ENCODE measurements around the gene ZNF853. TPM values are rescaled to one million over a fixed set of nuclear protein-coding genes. Genes with fewer than 3 reads are reported as not detected.
"Not testable (repeated sequence)": the region's sequence is repeated elsewhere in the genome, so short reads cannot be mapped to it uniquely, and the experiment has no call there.

Gene ZNF853
- total RNA-seq, 1 donor = under 0.01 TPM

GRCh38 chr7:6658618-6659345 lies 43.4 kb downstream of the ZNF853 start:
- H3K36me3 ChIP-seq (ENCODE audit: insufficient read depth, low read length) = peaks cover 6% of the 10 kb centered on the region
- no peaks in the 10 kb centered on the region for H3K27me3 ChIP-seq (ENCODE audit: insufficient read depth, low read length)
- no peak overlapping the region for H3K4me3 ChIP-seq (ENCODE audit: insufficient read depth, low read length)
- peak; percentile 77 for DNase-seq (ENCODE audit: insufficient read length, low spot score, missing footprints)
- no peaks in the 10 kb centered on the region for H3K4me1 ChIP-seq (ENCODE audit: insufficient read depth, low read length)
- no peak overlapping the region for H3K4me2 ChIP-seq (ENCODE audit: insufficient read depth, low read length)
- no peaks in the 10 kb centered on the region for H3K9me3 ChIP-seq (ENCODE audit: low read depth, low read length)
- H3K27ac ChIP-seq (ENCODE audit: low read depth, low read length) = no peak overlapping the region
- peaks cover 7% of the 10 kb centered on the region for H4K20me1 ChIP-seq (ENCODE audit: insufficient read depth, low read length)
- TF ChIP-seq CTCF (IDR thresholded peaks at IDR 0.05; ENCODE audit: extremely low read depth, low read depth, low read length) = no peak
- H2AFZ ChIP-seq (ENCODE audit: low read length) = no peak overlapping the region
- H3K79me2 ChIP-seq (ENCODE audit: insufficient read depth, low read length) = no peaks in the 10 kb centered on the region

GRCh38 chr7:6670851-6671250 lies 55.4 kb downstream of the ZNF853 start:
- not testable (repeated sequence) for H2AFZ ChIP-seq (ENCODE audit: low read length); DNase-seq (ENCODE audit: insufficient read length, low spot score, missing footprints); H3K27ac ChIP-seq (ENCODE audit: low read depth, low read length); H4K20me1 ChIP-seq (ENCODE audit: insufficient read depth, low read length); H3K36me3 ChIP-seq (ENCODE audit: insufficient read depth, low read length); H3K79me2 ChIP-seq (ENCODE audit: insufficient read depth, low read length); H3K4me2 ChIP-seq (ENCODE audit: insufficient read depth, low read length); H3K4me1 ChIP-seq (ENCODE audit: insufficient read depth, low read length); H3K4me3 ChIP-seq (ENCODE audit: insufficient read depth, low read length); H3K27me3 ChIP-seq (ENCODE audit: insufficient read depth, low read length)
- H3K9me3 ChIP-seq (ENCODE audit: low read depth, low read length) = peaks cover 17% of the 10 kb centered on the region

Other genes with a start within 250 kb of the ZNF853 start
- gene RAC1, start 241.1 kb upstream of the ZNF853 start, total RNA-seq = 55.4 and 55.7 TPM in 2 replicates
- gene DAGLB, start 167.7 kb upstream of the ZNF853 start, total RNA-seq = 17.1 and 17.4 TPM in 2 replicates
- gene KDELR2, start 131.5 kb upstream of the ZNF853 start, total RNA-seq = 218 and 245 TPM in 2 replicates
- under 0.01 TPM in 1 of 2 replicates, not detected in the other for gene GRID2IP, start 64.1 kb upstream of the ZNF853 start, total RNA-seq
- 51.0 and 61.6 TPM in 2 replicates for gene ZDHHC4, start 38.2 kb upstream of the ZNF853 start, total RNA-seq
- gene INTS15, start 25.6 kb upstream of the ZNF853 start, total RNA-seq = 11.9 and 13.0 TPM in 2 replicates
- gene ZNF316, start 21.7 kb downstream of the ZNF853 start, total RNA-seq = 12.4 and 14.1 TPM in 2 replicates
- gene ZNF12, start 91.3 kb downstream of the ZNF853 start, total RNA-seq = 20.9 and 22.8 TPM in 2 replicates
- under 0.01 TPM in 1 of 2 replicates, not detected in the other for gene RSPH10B2, start 138.5 kb downstream of the ZNF853 start, total RNA-seq
- gene CCZ1B, start 210.7 kb downstream of the ZNF853 start, total RNA-seq = 50.4 and 67.3 TPM in 2 replicates